ENCODE data around the gene AURKA. TPM values are rescaled to one million over a fixed set of nuclear protein-coding genes. Genes with fewer than 3 reads are reported as not detected.
A peak's percentile ranks its signal among the peaks of the same experiment; 100 is the strongest.

The AURKA gene
- total and polyA plus RNA-seq, 9 of the 15 experiments (the other 6 are each of a cell fraction or from before 2014, with no cell fraction given) = 72.7 to 162 (median 113) TPM

DNA sequence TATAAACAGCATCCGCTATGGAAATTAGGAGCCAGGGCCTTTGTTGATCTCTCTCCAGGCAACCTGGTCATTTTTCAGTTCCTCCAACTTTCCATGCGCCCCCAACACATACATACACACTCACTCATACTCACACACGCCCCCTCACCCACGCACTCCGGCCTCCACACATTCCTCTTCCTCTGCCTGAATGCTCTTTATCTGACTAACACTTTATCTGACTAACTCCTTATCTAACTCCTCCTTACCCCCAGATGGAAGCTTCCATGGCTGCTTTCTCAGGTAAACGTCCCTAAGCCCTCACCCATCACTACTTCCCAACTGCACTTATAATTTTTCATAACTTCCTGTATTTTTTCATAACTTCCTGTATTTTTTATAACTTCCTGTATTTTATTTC, 37.5 kb upstream of the AURKA start (continued):
- TF ChIP-seq GATA2 (CRISPR knock-in tag; IDR thresholded peaks at IDR 0.05) = no peak
- TF ChIP-seq NFE2L1 (tag; IDR thresholded peaks at IDR 0.05; ENCODE audit: borderline replicate concordance, low read depth) = no peak
- TF ChIP-seq ARID2 (IDR thresholded peaks at IDR 0.05) = no peak
- TF ChIP-seq TCF7 (IDR thresholded peaks at IDR 0.05; ENCODE audit: borderline replicate concordance) = no peak
- no peak for TF ChIP-seq PHF21A (IDR thresholded peaks at IDR 0.05; ENCODE audit: borderline replicate concordance, low read depth)
- no peak for TF ChIP-seq ZNF239 (CRISPR knock-in tag; IDR thresholded peaks at IDR 0.05)
- no peak for TF ChIP-seq ZNF316 (IDR thresholded peaks at IDR 0.05)
- TF ChIP-seq PTTG1 (tag; IDR thresholded peaks at IDR 0.05; ENCODE audit: low read depth) = no peak
- TF ChIP-seq NCOA6 (IDR thresholded peaks at IDR 0.05) = no peak
- no peak for TF ChIP-seq ZNF324 (CRISPR knock-in tag; IDR thresholded peaks at IDR 0.05)
- no peak for TF ChIP-seq RBM15 (IDR thresholded peaks at IDR 0.05; ENCODE audit: insufficient read depth, low read length)
- no peak for TF ChIP-seq TBL1XR1 (IDR thresholded peaks at IDR 0.05; ENCODE audit: low read length in 2 of 2)
- TF ChIP-seq COPS2 (conservative IDR thresholded peaks at IDR 0.05) = no peak
- TF ChIP-seq, protein P1, sequence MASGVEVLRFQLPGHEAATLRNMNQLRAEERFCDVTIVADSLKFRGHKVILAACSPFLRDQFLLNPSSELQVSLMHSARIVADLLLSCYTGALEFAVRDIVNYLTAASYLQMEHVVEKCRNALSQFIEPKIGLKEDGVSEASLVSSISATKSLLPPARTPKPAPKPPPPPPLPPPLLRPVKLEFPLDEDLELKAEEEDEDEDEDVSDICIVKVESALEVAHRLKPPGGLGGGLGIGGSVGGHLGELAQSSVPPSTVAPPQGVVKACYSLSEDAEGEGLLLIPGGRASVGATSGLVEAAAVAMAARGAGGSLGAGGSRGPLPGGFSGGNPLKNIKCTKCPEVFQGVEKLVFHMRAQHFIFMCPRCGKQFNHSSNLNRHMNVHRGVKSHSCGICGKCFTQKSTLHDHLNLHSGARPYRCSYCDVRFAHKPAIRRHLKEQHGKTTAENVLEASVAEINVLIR (CRISPR knock-in tag; IDR thresholded peaks at IDR 0.05) = no peak
- TF ChIP-seq RCOR1 (IDR thresholded peaks at IDR 0.05; ENCODE audit: borderline replicate concordance in 1 of 2, low read depth in 2 of 2, low read length in 2 of 2) = peak in 1 of 2 experiments; percentile 69; a peak in 1 of 4 replicates
- TF ChIP-seq, protein P2, sequence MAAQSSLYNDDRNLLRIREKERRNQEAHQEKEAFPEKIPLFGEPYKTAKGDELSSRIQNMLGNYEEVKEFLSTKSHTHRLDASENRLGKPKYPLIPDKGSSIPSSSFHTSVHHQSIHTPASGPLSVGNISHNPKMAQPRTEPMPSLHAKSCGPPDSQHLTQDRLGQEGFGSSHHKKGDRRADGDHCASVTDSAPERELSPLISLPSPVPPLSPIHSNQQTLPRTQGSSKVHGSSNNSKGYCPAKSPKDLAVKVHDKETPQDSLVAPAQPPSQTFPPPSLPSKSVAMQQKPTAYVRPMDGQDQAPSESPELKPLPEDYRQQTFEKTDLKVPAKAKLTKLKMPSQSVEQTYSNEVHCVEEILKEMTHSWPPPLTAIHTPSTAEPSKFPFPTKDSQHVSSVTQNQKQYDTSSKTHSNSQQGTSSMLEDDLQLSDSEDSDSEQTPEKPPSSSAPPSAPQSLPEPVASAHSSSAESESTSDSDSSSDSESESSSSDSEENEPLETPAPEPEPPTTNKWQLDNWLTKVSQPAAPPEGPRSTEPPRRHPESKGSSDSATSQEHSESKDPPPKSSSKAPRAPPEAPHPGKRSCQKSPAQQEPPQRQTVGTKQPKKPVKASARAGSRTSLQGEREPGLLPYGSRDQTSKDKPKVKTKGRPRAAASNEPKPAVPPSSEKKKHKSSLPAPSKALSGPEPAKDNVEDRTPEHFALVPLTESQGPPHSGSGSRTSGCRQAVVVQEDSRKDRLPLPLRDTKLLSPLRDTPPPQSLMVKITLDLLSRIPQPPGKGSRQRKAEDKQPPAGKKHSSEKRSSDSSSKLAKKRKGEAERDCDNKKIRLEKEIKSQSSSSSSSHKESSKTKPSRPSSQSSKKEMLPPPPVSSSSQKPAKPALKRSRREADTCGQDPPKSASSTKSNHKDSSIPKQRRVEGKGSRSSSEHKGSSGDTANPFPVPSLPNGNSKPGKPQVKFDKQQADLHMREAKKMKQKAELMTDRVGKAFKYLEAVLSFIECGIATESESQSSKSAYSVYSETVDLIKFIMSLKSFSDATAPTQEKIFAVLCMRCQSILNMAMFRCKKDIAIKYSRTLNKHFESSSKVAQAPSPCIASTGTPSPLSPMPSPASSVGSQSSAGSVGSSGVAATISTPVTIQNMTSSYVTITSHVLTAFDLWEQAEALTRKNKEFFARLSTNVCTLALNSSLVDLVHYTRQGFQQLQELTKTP (IDR thresholded peaks at IDR 0.05; ENCODE audit: low read depth in 1 of 2, partially characterized antibody in 2 of 2) = no peak
- no peak for TF ChIP-seq ZNF143 (CRISPR knock-in tag; IDR thresholded peaks at IDR 0.05)
- TF ChIP-seq ETV6 (IDR thresholded peaks at IDR 0.05; ENCODE audit: borderline replicate concordance in 1 of 2, low read depth in 2 of 2, low read length in 1 of 2) = peak in 1 of 2 experiments; percentile 95; a peak in 3 of 4 replicates
- no peak for TF ChIP-seq ETV6 (CRISPR knock-in tag; IDR thresholded peaks at IDR 0.05; ENCODE audit: borderline replicate concordance)
- TF ChIP-seq, protein P3, sequence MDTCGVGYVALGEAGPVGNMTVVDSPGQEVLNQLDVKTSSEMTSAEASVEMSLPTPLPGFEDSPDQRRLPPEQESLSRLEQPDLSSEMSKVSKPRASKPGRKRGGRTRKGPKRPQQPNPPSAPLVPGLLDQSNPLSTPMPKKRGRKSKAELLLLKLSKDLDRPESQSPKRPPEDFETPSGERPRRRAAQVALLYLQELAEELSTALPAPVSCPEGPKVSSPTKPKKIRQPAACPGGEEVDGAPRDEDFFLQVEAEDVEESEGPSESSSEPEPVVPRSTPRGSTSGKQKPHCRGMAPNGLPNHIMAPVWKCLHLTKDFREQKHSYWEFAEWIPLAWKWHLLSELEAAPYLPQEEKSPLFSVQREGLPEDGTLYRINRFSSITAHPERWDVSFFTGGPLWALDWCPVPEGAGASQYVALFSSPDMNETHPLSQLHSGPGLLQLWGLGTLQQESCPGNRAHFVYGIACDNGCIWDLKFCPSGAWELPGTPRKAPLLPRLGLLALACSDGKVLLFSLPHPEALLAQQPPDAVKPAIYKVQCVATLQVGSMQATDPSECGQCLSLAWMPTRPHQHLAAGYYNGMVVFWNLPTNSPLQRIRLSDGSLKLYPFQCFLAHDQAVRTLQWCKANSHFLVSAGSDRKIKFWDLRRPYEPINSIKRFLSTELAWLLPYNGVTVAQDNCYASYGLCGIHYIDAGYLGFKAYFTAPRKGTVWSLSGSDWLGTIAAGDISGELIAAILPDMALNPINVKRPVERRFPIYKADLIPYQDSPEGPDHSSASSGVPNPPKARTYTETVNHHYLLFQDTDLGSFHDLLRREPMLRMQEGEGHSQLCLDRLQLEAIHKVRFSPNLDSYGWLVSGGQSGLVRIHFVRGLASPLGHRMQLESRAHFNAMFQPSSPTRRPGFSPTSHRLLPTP (IDR thresholded peaks at IDR 0.05; ENCODE audit: borderline replicate concordance, extremely low read depth, insufficient read length) = no peak
- TF ChIP-seq MTA1 (IDR thresholded peaks at IDR 0.05; ENCODE audit: borderline replicate concordance) = peak; percentile 55; the same call in 1 of the 2 replicates
- peak; percentile 53 to 64; a peak in 2 of 4 replicates for TF ChIP-seq KDM1A (IDR thresholded peaks at IDR 0.05)

All from K562 (cell line).